K562 (cell line): ENCODE measurements around the gene PREX1. TPM values are rescaled to one million over a fixed set of nuclear protein-coding genes. Genes with fewer than 3 reads are reported as not detected.

Experiments
- ARID1B ChIP-seq: fragments of 450-650 bp; IDR thresholded peaks from 2 replicates; pipeline ENCODE4 v1.6.1; 2016; ENCODE audit warnings: antibody characterized with exemption, mild to moderate bottlenecking, inconsistent platforms
- CBFB ChIP-seq: sonication (generic); formaldehyde crosslinking; IDR thresholded peaks from 2 replicates; pipeline ENCODE4 v1.4.0; 2020; ENCODE audit warnings: mild to moderate bottlenecking, missing genetic modification reagents
- CBX1 ChIP-seq: sonication (generic); IDR thresholded peaks from 2 replicates; pipeline ENCODE4 v1.6.1; 2016; ENCODE audit warnings: antibody characterized with exemption, low read depth, mild to moderate bottlenecking
- CC2D1A ChIP-seq: fragments of 450-650 bp; IDR thresholded peaks from 2 replicates; pipeline ENCODE4 v1.6.1; 2017; ENCODE audit warnings: mild to moderate bottlenecking
- CREB3 ChIP-seq: fragments of 450-650 bp; conservative IDR thresholded peaks from 2 replicates; pipeline ENCODE4 v1.6.1; 2016; ENCODE audit warnings: missing genetic modification characterization, low read depth, mild to moderate bottlenecking, missing compliant biosample characterization, moderate library complexity
- DPF2 ChIP-seq: fragments of 450-650 bp; IDR thresholded peaks from 2 replicates; pipeline ENCODE4 v1.6.1; 2016
- EGR1 ChIP-seq: fragments of 450-650 bp; conservative IDR thresholded peaks from 2 replicates; pipeline ENCODE4 v1.6.1; 2017; ENCODE audit warnings: mild to moderate bottlenecking
- EP400 ChIP-seq: fragments of 450-650 bp; IDR thresholded peaks from 2 replicates; pipeline ENCODE4 v1.6.1; 2017; ENCODE audit warnings: antibody characterized with exemption, mild to moderate bottlenecking, moderate library complexity
- JUN ChIP-seq, 2 experiments: sonication (generic) in 1 of 2; formaldehyde crosslinking in 1 of 2; IDR thresholded peaks; 2 replicates each; pipeline versions ENCODE4 v1.6.1 to v1.8.0; 2012 to 2022; ENCODE audit warnings: borderline replicate concordance in 2 of 2, mild to moderate bottlenecking in 2 of 2, improper control_type of control experiment in 1 of 2, low read depth in 1 of 2, low read length in 1 of 2, missing genetic modification reagents in 1 of 2
- L3MBTL2 ChIP-seq: fragments of 450-650 bp; IDR thresholded peaks from 2 replicates; pipeline ENCODE4 v1.6.1; 2016; ENCODE audit warnings: mild to moderate bottlenecking, moderate library complexity
- MEIS2 ChIP-seq: fragments of 450-650 bp; IDR thresholded peaks from 2 replicates; pipeline ENCODE4 v1.6.1; 2014; ENCODE audit warnings: mild to moderate bottlenecking; ENCODE audit not compliant: partially characterized antibody
- NFATC3 ChIP-seq: fragments of 450-650 bp; IDR thresholded peaks from 2 replicates; pipeline ENCODE4 v1.6.1; 2017; ENCODE audit warnings: mild to moderate bottlenecking
- NR2C2 ChIP-seq, 2 experiments: fragments of 200-800 bp in 1 of 2; sonication (Bioruptor generic) in 1 of 2; sonication (generic) in 1 of 2; formaldehyde crosslinking in 1 of 2; IDR thresholded peaks; 2 replicates each; pipeline versions ENCODE4 v1.6.1 to v1.8.0; 2016 to 2022; ENCODE audit warnings: mild to moderate bottlenecking in 1 of 2, missing compliant biosample characterization in 1 of 2, missing genetic modification characterization in 1 of 2, missing genetic modification reagents in 1 of 2
- PHF21A ChIP-seq: fragments of 450-650 bp; IDR thresholded peaks from 2 replicates; pipeline ENCODE4 v1.6.1; 2017; ENCODE audit warnings: low read depth, borderline replicate concordance
- PKNOX1 ChIP-seq: fragments of 450-650 bp; IDR thresholded peaks from 2 replicates; pipeline ENCODE4 v1.6.1; 2016
- POLR2B ChIP-seq: fragments of 450-650 bp; IDR thresholded peaks from 2 replicates; pipeline ENCODE4 v1.6.1; 2018; ENCODE audit warnings: low read depth; ENCODE audit not compliant: partially characterized antibody
- SIN3A ChIP-seq, 2 experiments: fragments of 150-350 bp in 1 of 2; IDR thresholded peaks; 2 replicates each; pipeline ENCODE4 v1.6.1; 2011 to 2016; ENCODE audit warnings: borderline replicate concordance in 2 of 2, low read depth in 2 of 2, low read length in 2 of 2, mild to moderate bottlenecking in 2 of 2, moderate library complexity in 2 of 2; ENCODE audit not compliant: control insufficient read depth in 1 of 2
- SMARCA5 ChIP-seq: fragments of 450-650 bp; IDR thresholded peaks from 2 replicates; pipeline ENCODE4 v1.6.1; 2016
- TCF3 ChIP-seq: sonication (generic); formaldehyde crosslinking; IDR thresholded peaks from 2 replicates; pipeline ENCODE4 v1.4.0; 2020; ENCODE audit warnings: mild to moderate bottlenecking, missing genetic modification reagents
- ZFP36 ChIP-seq: fragments of 150-350 bp; IDR thresholded peaks from 2 replicates; pipeline ENCODE4 v1.6.1; 2018; ENCODE audit warnings: low read length, low read depth; ENCODE audit not compliant: partially characterized antibody
- ZNF197 ChIP-seq: fragments of 200-800 bp; sonication (Bioruptor generic); IDR thresholded peaks from 2 replicates; pipeline ENCODE4 v1.6.1; 2016; ENCODE audit warnings: low read depth, missing genetic modification characterization, missing compliant biosample characterization
- ZNF3 ChIP-seq: fragments of 250-450 bp; sonication (Bioruptor Pico); IDR thresholded peaks from 2 replicates; pipeline ENCODE4 v1.5.0; 2021; ENCODE audit warnings: mild to moderate bottlenecking, moderate library complexity
- ZZZ3 ChIP-seq: fragments of 450-650 bp; IDR thresholded peaks from 2 replicates; pipeline ENCODE4 v1.6.1; 2016; ENCODE audit warnings: antibody characterized with exemption, mild to moderate bottlenecking, moderate library complexity
- polyA plus RNA-seq, 8 experiments: library from polyadenylated mRNA; depleted of rRNA in 4 of 8; stranded (reverse) in 5 of 8; unstranded in 3 of 8; fragments of >200 nt; fragmentation: Nextera tagmentation in 2 of 8; fragmentation: Illumina TruSeq in 1 of 8; extraction: Ambion mirVana in 2 of 8; extraction: Trizol in 1 of 8; gene quantifications; 2 replicates each; pipeline versions ENCODE4 v1.2.1 to v1.2.3, GENCODE V29; 2011 to 2014; ENCODE audit warnings: inconsistent platforms in 1 of 8, missing spikeins in 1 of 8
- total RNA-seq, 7 experiments: library from RNA; depleted of rRNA in 6 of 7; stranded (reverse); fragments of >200 nt in 6 of 7; fragmentation: Illumina TruSeq in 2 of 7; extraction: Trizol in 2 of 7; gene quantifications; 2 replicates each; pipeline versions ENCODE4 v1.2.1 to v1.2.3, GENCODE V29; 2011 to 2021; ENCODE audit warnings: low replicate concordance in 1 of 7
- TF ChIP-seq, protein P1 (sequence below), 2 experiments: fragments of 450-650 bp in 1 of 2; sonication (generic) in 1 of 2; formaldehyde crosslinking in 1 of 2; IDR thresholded peaks in 1 of 2; conservative IDR thresholded peaks in 1 of 2; 2 replicates each; pipeline versions ENCODE4 v1.6.1 to v1.8.1; 2016 to 2023; ENCODE audit warnings: mild to moderate bottlenecking in 2 of 2, moderate library complexity in 2 of 2, inconsistent platforms in 1 of 2, missing genetic modification reagents in 1 of 2

Gene PREX1
- total and polyA plus RNA-seq, 9 of the 15 experiments (the other 6 are each of a cell fraction or from before 2014, with no cell fraction given): 0.37 to 10.4 (median 4.8) TPM

DNA sequence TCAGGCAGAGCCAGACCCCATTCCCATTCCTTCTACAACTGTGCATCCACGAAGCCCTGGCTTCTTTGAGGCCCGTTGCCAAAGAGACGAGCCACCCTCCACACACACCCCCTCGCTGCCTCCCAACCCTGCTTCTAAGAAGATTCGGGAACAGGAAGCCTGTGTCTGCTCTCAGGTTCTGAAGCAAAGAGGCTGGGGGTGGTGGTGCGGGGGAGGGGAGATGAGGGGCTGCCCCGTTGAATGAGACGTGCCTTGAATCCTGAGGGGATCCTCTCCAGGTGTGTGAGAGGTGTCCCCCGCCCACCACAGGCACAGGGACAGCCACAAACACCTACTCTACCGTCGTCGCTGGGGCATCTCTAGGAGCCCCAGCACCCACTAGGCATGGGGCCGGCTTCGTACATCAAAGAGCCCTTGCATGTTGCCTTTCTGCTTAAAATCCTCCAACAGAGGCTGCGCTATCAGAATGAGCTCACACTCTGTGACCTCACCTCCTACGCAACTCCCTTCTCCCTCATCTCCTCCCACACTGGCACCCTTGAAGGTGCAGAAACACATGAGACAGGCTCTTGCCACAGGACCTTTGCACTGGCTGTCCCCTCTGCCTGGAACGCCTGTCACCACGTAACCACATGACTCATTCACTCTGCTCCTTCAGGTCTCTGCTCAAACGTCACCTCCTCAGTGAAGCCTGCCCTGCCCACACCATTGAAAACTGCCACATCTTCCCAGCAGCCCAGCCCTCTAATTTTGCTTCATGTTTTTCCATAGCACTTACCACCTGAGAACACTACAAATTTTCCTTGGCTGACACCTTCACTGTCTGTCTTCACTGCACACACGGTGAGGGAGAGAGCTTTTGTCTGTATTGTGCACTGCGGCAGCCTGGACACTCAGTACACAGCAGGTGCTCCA lies 58.5 kb downstream of the PREX1 start (continued):
- peak; percentile 98 for TF ChIP-seq ZFP36
- TF ChIP-seq CC2D1A: no peak
- 0 out of 2 replicates have a peak, but pooled peaks have one; percentile 45 for TF ChIP-seq CBFB (CRISPR knock-in tag)
- no peak for TF ChIP-seq EP400
- no peak for TF ChIP-seq POLR2B
- TF ChIP-seq CBX1: peak; percentile 26; the same call in 1 of the 2 replicates
- 0 out of 2 replicates have a peak, but pooled peaks have one; percentile 6 for TF ChIP-seq TCF3 (CRISPR knock-in tag)
- peak; percentile 45 for TF ChIP-seq DPF2
- peak; percentile 38 for TF ChIP-seq MEIS2
- peak; percentile 60; the same call in 1 of the 2 replicates for TF ChIP-seq PKNOX1
- peak; percentile 62 for TF ChIP-seq EGR1
- peak; percentile 69; the same call in 1 of the 2 replicates for TF ChIP-seq JUN (IDR thresholded peaks at IDR 0.05; ENCODE audit: borderline replicate concordance, low read depth, low read length)
- TF ChIP-seq JUN (CRISPR knock-in tag; IDR thresholded peaks at IDR 0.05; ENCODE audit: borderline replicate concordance): 0 out of 2 replicates have a peak, but pooled peaks have one; percentile 69
- TF ChIP-seq CREB3 (tag): no peak
- TF ChIP-seq NFATC3: no peak
- no peak for TF ChIP-seq ZNF197 (CRISPR knock-in tag)
- TF ChIP-seq L3MBTL2: 0 out of 2 replicates have a peak, but pooled peaks have one; percentile 25
- peak; percentile 52; the same call in 1 of the 2 replicates for TF ChIP-seq ARID1B
- TF ChIP-seq ZZZ3: no peak
- TF ChIP-seq ZNF3 (CRISPR knock-in tag): 0 out of 2 replicates have a peak, but pooled peaks have one; percentile 13
- TF ChIP-seq PHF21A: no peak
- peak; percentile 59; the same call in 1 of the 2 replicates for TF ChIP-seq NR2C2 (CRISPR knock-in tag; IDR thresholded peaks at IDR 0.05)
- no peak for TF ChIP-seq NR2C2 (tag; IDR thresholded peaks at IDR 0.05)
- peak; percentile 99 for TF ChIP-seq SMARCA5
- TF ChIP-seq, protein P1, sequence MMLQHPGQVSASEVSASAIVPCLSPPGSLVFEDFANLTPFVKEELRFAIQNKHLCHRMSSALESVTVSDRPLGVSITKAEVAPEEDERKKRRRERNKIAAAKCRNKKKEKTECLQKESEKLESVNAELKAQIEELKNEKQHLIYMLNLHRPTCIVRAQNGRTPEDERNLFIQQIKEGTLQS (IDR thresholded peaks at IDR 0.05): peak; percentile 84
- TF ChIP-seq, protein P1 (CRISPR knock-in tag; conservative IDR thresholded peaks at IDR 0.05): no peak
- no peak for TF ChIP-seq SIN3A (IDR thresholded peaks at IDR 0.05; ENCODE audit: borderline replicate concordance in 2 of 2, control insufficient read depth in 1 of 2, low read depth in 2 of 2, low read length in 2 of 2)
